22Rv1 (cell line): ENCODE measurements around the gene ZNF488.

Experiments
- CTCF ChIP-seq: fragments of 450-650 bp; IDR thresholded peaks from 2 replicates; pipeline ENCODE4 v1.5.1; 2017; ENCODE audit warnings: mild to moderate bottlenecking
- ZFX ChIP-seq: fragments of 450-650 bp; IDR thresholded peaks from 2 replicates; pipeline ENCODE4 v1.6.1; 2017; ENCODE audit warnings: antibody characterized with exemption, borderline replicate concordance

GRCh38 chr10:47423476-47423875 is 39.4 kb upstream of the ZNF488 start:
- TF ChIP-seq CTCF (no peak), ZFX (no peak)
